Right cardiac atrium (tissue), 5 donors: ENCODE data around the gene TVP23C. TPM values are rescaled to one million over a fixed set of nuclear protein-coding genes. Genes with fewer than 3 reads are reported as not detected.
A peak's percentile ranks its signal among the peaks of the same experiment; 100 is the strongest.
"Not testable (repeated sequence)": the region's sequence is repeated elsewhere in the genome, so short reads cannot be mapped to it uniquely, and the experiment has no call there.

Source experiments
- ATAC-seq, 2 donors: fragments of 200-7000 bp; cut with Tn5 transposase; one replicate each; pipeline versions ENCODE4 v1.8.0 to v1.9.1; 2020; ENCODE audit warnings: moderate library complexity in 2 of 2, mild to moderate bottlenecking in 1 of 2
- DNase-seq, 3 donors: peaks; one replicate each; pipeline ENCODE4 v3.0.0-alpha.2; 2020
- H3K27ac ChIP-seq: one replicate; pipeline ENCODE4 v1.5.1; 2013; ENCODE audit warnings: mild to moderate bottlenecking, low read length, control low read depth, moderate library complexity
- H3K27me3 ChIP-seq: one replicate; pipeline ENCODE4 v1.6.1; 2013; ENCODE audit not compliant: control insufficient read depth, insufficient read depth
- H3K4me1 ChIP-seq: one replicate; pipeline ENCODE4 v1.6.1; 2013; ENCODE audit warnings: low read length; ENCODE audit not compliant: control insufficient read depth, insufficient read depth
- H3K4me3 ChIP-seq: one replicate; pipeline ENCODE4 v1.5.1; 2013; ENCODE audit warnings: low read length, control low read depth
- H3K9me3 ChIP-seq: one replicate; pipeline ENCODE4 v1.6.1; 2013; ENCODE audit warnings: low read length; ENCODE audit not compliant: control insufficient read depth
- WGBS: extraction: QIAGEN DNeasy Blood & Tissue Kit; methylation state at CpG from one replicate; pipeline ENCODE4 v1.1.7; 2013; 5-methylcytosine and 5-hydroxymethylcytosine counted together
- intact Hi-C, 4 donors: fragments of 100-400 bp; cut with DNase I; formaldehyde crosslinking; loops; one replicate each; pipeline versions ENCODE4 v1.11.0 to v1.14.0; 2022 to 2023
- polyA plus RNA-seq: library from polyadenylated mRNA; stranded (reverse); fragments of 200-250 nt; gene quantifications from one replicate; pipeline ENCODE4 v1.2.3, GENCODE V29; 2013
- total RNA-seq, 4 donors: library from RNA; stranded (reverse); fragmentation: NEBNext Ultra II Directional; extraction: Animal tissue kit (Norgen Biotek cat#: 25700); gene quantifications; one replicate each; pipeline ENCODE4 v1.2.1, GENCODE V29; 2021
- donor health status: healthy with polysubstance abuse.
- donor health status: DM: no; HTN: yes; CAD: no.
- donor health status: DM: no; HTN: no; CAD: no.
- donor health status: DM: no; HTN: yes; CAD: no; lungs with severe emphysema.
- donor health status: DM: yes; HTN: yes; CAD: no.

The TVP23C gene
- total and polyA plus RNA-seq, 5 donors, result 3.5 to 9.0 (median 5.8) TPM

- DNase-seq (no peak), ATAC-seq (peak in 1 of 2 donors; percentile 10)
- H3K9me3 ChIP-seq, result no peaks in the 10 kb centered on the region
- no peak overlapping the region for H3K4me3 ChIP-seq
- H3K4me1 ChIP-seq, result no peaks in the 10 kb centered on the region
- intact Hi-C loops, result loop anchor here in 1 of 4 donors (10.0 kb wide), 1 partner anchor 103 kb away; no protein-coding TSS in a partner anchor
- whole genome bisulfite sequencing, result 86% methylated on average over 3 of the region's 3 CpGs
- no peaks in the 10 kb centered on the region for H3K27me3 ChIP-seq
- H3K27ac ChIP-seq, result no peak overlapping the region
Measured at GRCh38 chr17:15507896-15508295, 55.4 kb downstream of the TVP23C start.

GRCh38 chr17:15507001-15507400, 56.3 kb downstream of the TVP23C start:
- DNase-seq (no peak), ATAC-seq (no peak)
- Histone ChIP-seq H3K4me3 (no peak overlapping the region), H3K27me3 (no peaks in the 10 kb centered on the region), H3K27ac (no peak overlapping the region), H3K9me3 (no peaks in the 10 kb centered on the region), H3K4me1 (peaks cover 4% of the 10 kb centered on the region)
- intact Hi-C loops, result loop anchor here in 1 of 4 donors (10.0 kb wide), 1 partner anchor 102 kb away; no protein-coding TSS in a partner anchor
- 96% methylated on average over 9 of the region's 9 CpGs for WGBS

GRCh38 chr17:15505708-15506107, 57.6 kb downstream of the TVP23C start:
- not testable (repeated sequence) for DNase-seq, H3K4me1 ChIP-seq, H3K4me3 ChIP-seq, H3K27me3 ChIP-seq, H3K27ac ChIP-seq, ATAC-seq, H3K9me3 ChIP-seq
- intact Hi-C loops, result loop anchor here in 1 of 4 donors (10.0 kb wide), 1 partner anchor 101 kb away; no protein-coding TSS in a partner anchor
- 96% methylated on average over 32 of the region's 32 CpGs for WGBS

GRCh38 chr17:15503731-15504130, 59.6 kb downstream of the TVP23C start:
- intact Hi-C loops, result loop anchor here in 3 of 4 donors (2.0 to 10.0 kb wide), 3 partner anchors 99 to 246 kb away; no protein-coding TSS in a partner anchor
- no peak overlapping the region for H3K27ac ChIP-seq
- no peak overlapping the region for H3K4me3 ChIP-seq
- DNase-seq (no peak), ATAC-seq (no peak)
- no peaks in the 10 kb centered on the region for H3K27me3 ChIP-seq
- H3K9me3 ChIP-seq, result no peaks in the 10 kb centered on the region
- peaks cover 6% of the 10 kb centered on the region for H3K4me1 ChIP-seq
- 85% methylated on average over 2 of the region's 2 CpGs for WGBS

GRCh38 chr17:15502369-15503112, 60.7 kb downstream of the TVP23C start:
- H3K4me3 ChIP-seq, result peak overlapping the region; percentile 30
- peaks cover 6% of the 10 kb centered on the region for H3K4me1 ChIP-seq
- WGBS, result 14% methylated on average over 32 of the region's 32 CpGs
- H3K27me3 ChIP-seq, result no peaks in the 10 kb centered on the region
- peak overlapping the region; percentile 89 for H3K27ac ChIP-seq
- peak; percentile 94 for ATAC-seq
- no peaks in the 10 kb centered on the region for H3K9me3 ChIP-seq
- peak; percentile 93 to 97 (median 97) for DNase-seq
- intact Hi-C loops, result loop anchor here (1.0 to 10.0 kb wide), 4 partner anchors 98 to 245 kb away; no protein-coding TSS in a partner anchor

GRCh38 chr17:15501793-15502192, 61.5 kb downstream of the TVP23C start:
- no peak overlapping the region for H3K4me3 ChIP-seq
- DNase-seq (no peak), ATAC-seq (no peak)
- 76% methylated on average over 7 of the region's 7 CpGs for WGBS
- no peaks in the 10 kb centered on the region for H3K27me3 ChIP-seq
- no peak overlapping the region for H3K27ac ChIP-seq
- no peaks in the 10 kb centered on the region for H3K9me3 ChIP-seq
- peaks cover 6% of the 10 kb centered on the region for H3K4me1 ChIP-seq
- intact Hi-C loops, result loop anchor here (1.0 to 10.0 kb wide), 4 partner anchors 97 to 244 kb away; no protein-coding TSS in a partner anchor

GRCh38 chr17:15501282-15501681, 62.0 kb downstream of the TVP23C start:
- no peak for ATAC-seq
- no peak overlapping the region for H3K4me3 ChIP-seq
- no peak overlapping the region for H3K27ac ChIP-seq
- H3K4me1 ChIP-seq, result peaks cover 7% of the 10 kb centered on the region
- intact Hi-C loops, result loop anchor here in 2 of 4 donors (5.0 to 10.0 kb wide), 2 partner anchors 96 to 244 kb away; no protein-coding TSS in a partner anchor
- no peak for DNase-seq
- 88% methylated on average over 3 of the region's 3 CpGs for WGBS
- H3K27me3 ChIP-seq, result no peaks in the 10 kb centered on the region
- no peaks in the 10 kb centered on the region for H3K9me3 ChIP-seq

- Histone ChIP-seq H3K27me3 (no peaks in the 10 kb centered on the region), H3K27ac (no peak overlapping the region), H3K4me1 (peaks cover 11% of the 10 kb centered on the region), H3K4me3 (no peak overlapping the region), H3K9me3 (no peaks in the 10 kb centered on the region)
- intact Hi-C loops, result loop anchor here in 2 of 4 donors (5.0 to 10.0 kb wide), 2 partner anchors 53 to 56 kb away; no protein-coding TSS in a partner anchor
- WGBS, result 76% methylated on average over 2 of the region's 2 CpGs
- DNase-seq (no peak), ATAC-seq (no peak)
Measured at GRCh38 chr17:15498107-15498506, 65.2 kb downstream of the TVP23C start.

GRCh38 chr17:15496735-15497670, 66.3 kb downstream of the TVP23C start:
- peaks cover 7% of the 10 kb centered on the region for H3K4me1 ChIP-seq
- 63% methylated on average over 7 of the region's 7 CpGs for WGBS
- no peaks in the 10 kb centered on the region for H3K27me3 ChIP-seq
- intact Hi-C loops, result loop anchor here in 2 of 4 donors (5.0 to 10.0 kb wide), 2 partner anchors 52 to 55 kb away; no protein-coding TSS in a partner anchor
- no peak for DNase-seq
- H3K4me3 ChIP-seq, result no peak overlapping the region
- no peak for ATAC-seq
- no peak overlapping the region for H3K27ac ChIP-seq
- H3K9me3 ChIP-seq, result no peaks in the 10 kb centered on the region

- Histone ChIP-seq H3K27me3 (no peaks in the 10 kb centered on the region), H3K4me3 (no peak overlapping the region), H3K9me3 (no peaks in the 10 kb centered on the region), H3K27ac (no peak overlapping the region), H3K4me1 (peaks cover 4% of the 10 kb centered on the region)
- intact Hi-C loops, result loop anchor here in 2 of 4 donors (5.0 to 10.0 kb wide), 2 partner anchors 50 to 53 kb away; no protein-coding TSS in a partner anchor
- DNase-seq, result no peak
- no peak for ATAC-seq
Measured at GRCh38 chr17:15494821-15495220, 68.5 kb downstream of the TVP23C start.
